ENCODE measurements around the gene ZFAND3. TPM values are rescaled to one million over a fixed set of nuclear protein-coding genes. Genes with fewer than 3 reads are reported as not detected.
"Not testable (repeated sequence)": the region's sequence is repeated elsewhere in the genome, so short reads cannot be mapped to it uniquely, and the experiment has no call there.

The ZFAND3 gene
- polyA plus RNA-seq, 3 donors from 2014 or later, result 3.1 to 10.2 (median 3.9) TPM

- no peaks in the 10 kb centered on the region for H3K27me3 Mint-ChIP-seq (ENCODE audit: low read depth in 3 of 3)
- H3K9me3 Mint-ChIP-seq, result no peaks in the 10 kb centered on the region
- H3K4me3 Mint-ChIP-seq, result no peak overlapping the region
- peaks cover 69 to 84% of the 10 kb centered on the region in 2 donors for H3K4me1 Mint-ChIP-seq
- H3K27ac Mint-ChIP-seq, result peak overlapping the region in 1 of 6 donors; percentile 10
- no peak for DNase-seq
- H3K36me3 Mint-ChIP-seq, result no peaks in the 10 kb centered on the region
Measured at GRCh38 chr6:37884548-37884947, 65.0 kb downstream of the ZFAND3 start.

DNA sequence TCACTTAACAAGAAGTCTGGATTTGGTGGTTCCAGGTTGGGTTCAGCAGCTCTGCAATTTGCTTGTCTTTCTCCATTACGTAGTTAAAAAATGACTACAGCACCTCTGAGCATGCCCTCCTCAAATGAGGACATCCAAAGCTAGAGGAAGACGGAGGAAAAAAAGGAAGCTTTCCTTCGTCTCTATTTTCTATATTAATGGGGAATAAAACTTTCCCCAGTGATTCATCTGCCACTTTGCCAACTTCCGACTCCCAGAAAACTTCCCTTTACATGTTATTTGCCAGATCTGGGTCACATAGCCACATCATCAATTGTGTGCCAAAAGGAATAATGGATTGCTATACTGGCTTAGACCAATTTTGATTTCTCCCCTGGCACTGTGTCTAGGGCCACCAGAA is 69.5 kb downstream of the ZFAND3 start:
- no peak overlapping the region for H3K4me3 Mint-ChIP-seq
- peaks cover 64 to 83% of the 10 kb centered on the region in 2 donors for H3K4me1 Mint-ChIP-seq
- no peaks in the 10 kb centered on the region for H3K9me3 Mint-ChIP-seq
- DNase-seq, result no peak
- no peaks in the 10 kb centered on the region for H3K27me3 Mint-ChIP-seq (ENCODE audit: low read depth in 3 of 3)
- H3K36me3 Mint-ChIP-seq, result no peaks in the 10 kb centered on the region
- no peak overlapping the region for H3K27ac Mint-ChIP-seq

- peaks cover 0 to 3% (median 0%) of the 10 kb centered on the region in 6 donors for H3K9me3 Mint-ChIP-seq
- peaks cover under 1 to 4% (median 4%) of the 10 kb centered on the region in 3 donors for H3K36me3 Mint-ChIP-seq
- DNase-seq, result no peak
- no peak overlapping the region for H3K4me3 Mint-ChIP-seq
- H3K27ac Mint-ChIP-seq, result no peak overlapping the region
- H3K4me1 Mint-ChIP-seq, result peaks cover 64 to 86% of the 10 kb centered on the region in 2 donors
- no peaks in the 10 kb centered on the region for H3K27me3 Mint-ChIP-seq (ENCODE audit: low read depth in 3 of 3)
Measured at GRCh38 chr6:37889486-37889885, 70.0 kb downstream of the ZFAND3 start.

- no peaks in the 10 kb centered on the region for H3K27me3 Mint-ChIP-seq (ENCODE audit: low read depth in 3 of 3)
- no peak overlapping the region for H3K4me3 Mint-ChIP-seq
- peaks cover 8 to 12% (median 11%) of the 10 kb centered on the region in 3 donors for H3K36me3 Mint-ChIP-seq
- H3K27ac Mint-ChIP-seq, result peak overlapping the region in 1 of 6 donors; percentile 50
- peaks cover 69 to 89% of the 10 kb centered on the region in 2 donors for H3K4me1 Mint-ChIP-seq
- peaks cover 0 to 11% (median 2%) of the 10 kb centered on the region in 6 donors for H3K9me3 Mint-ChIP-seq
- DNase-seq, result no peak
Measured at GRCh38 chr6:37891072-37891471, 71.5 kb downstream of the ZFAND3 start.

DNA sequence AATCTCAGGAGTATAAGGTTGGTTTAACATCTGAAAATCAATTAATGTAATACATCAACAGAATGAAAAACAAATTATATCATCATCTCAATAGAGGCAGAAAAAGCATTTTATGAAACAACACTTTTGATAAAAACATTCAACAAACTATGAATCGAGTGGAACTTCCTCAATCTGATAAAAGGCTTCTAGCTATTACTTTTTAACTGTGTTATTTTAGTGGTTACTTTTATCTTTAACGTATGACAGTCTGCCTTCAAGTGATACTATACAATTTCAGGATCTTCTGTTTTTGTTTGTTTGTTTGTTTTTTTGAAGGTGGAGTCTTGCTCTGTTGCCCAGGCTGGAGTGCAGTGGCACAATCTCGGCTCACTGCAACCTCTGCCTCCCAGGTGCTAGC is 73.7 kb downstream of the ZFAND3 start:
- Mint-ChIP-seq H3K27ac (peak overlapping the region; percentile 51 to 76 (median 68)), H3K4me1 (peaks cover 74 to 96% of the 10 kb centered on the region in 2 donors), H3K36me3 (peaks cover 8 to 12% (median 11%) of the 10 kb centered on the region in 3 donors), H3K4me3 (no peak overlapping the region), H3K9me3 (peaks cover 0 to 11% (median 2%) of the 10 kb centered on the region in 6 donors), H3K27me3 (ENCODE audit: low read depth in 3 of 3) (no peaks in the 10 kb centered on the region)
- no peak for DNase-seq

GRCh38 chr6:37893734-37894133 is 74.2 kb downstream of the ZFAND3 start:
- Mint-ChIP-seq H3K4me1 (peaks cover 71 to 94% of the 10 kb centered on the region in 2 donors), H3K27ac (peak overlapping the region in 2 of 6 donors; percentile 19 to 76)
- not testable (repeated sequence) for H3K4me3 Mint-ChIP-seq

DNA sequence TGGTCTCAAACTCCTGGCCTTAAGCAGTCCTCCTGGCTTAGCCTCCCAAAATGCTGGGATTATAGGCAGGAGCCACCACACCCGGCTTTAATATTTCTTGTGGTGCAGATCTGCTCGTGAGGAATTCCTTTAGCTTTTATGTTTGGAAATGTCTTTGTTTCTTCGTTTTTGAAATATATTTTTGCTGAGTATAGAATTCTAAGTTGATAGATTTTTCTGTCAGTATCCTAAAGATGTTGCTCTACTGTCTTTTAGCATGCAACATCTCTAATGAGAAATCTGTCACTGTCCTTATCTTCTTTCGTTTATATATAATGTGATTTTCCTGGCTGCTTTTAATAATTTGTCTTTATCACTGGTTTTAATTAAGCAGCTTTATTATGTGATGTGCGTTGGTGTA is 75.1 kb downstream of the ZFAND3 start:
- no peaks in the 10 kb centered on the region for H3K27me3 Mint-ChIP-seq (ENCODE audit: low read depth in 3 of 3)
- DNase-seq, result no peak
- H3K4me1 Mint-ChIP-seq, result peaks cover 71 to 93% of the 10 kb centered on the region in 2 donors
- peaks cover 8 to 12% (median 11%) of the 10 kb centered on the region in 3 donors for H3K36me3 Mint-ChIP-seq
- H3K9me3 Mint-ChIP-seq, result peaks cover 0 to 11% (median 2%) of the 10 kb centered on the region in 6 donors
- no peak overlapping the region for H3K4me3 Mint-ChIP-seq
- peak overlapping the region in 1 of 6 donors; percentile 15 for H3K27ac Mint-ChIP-seq

More at GRCh38 chr6:37893734-37894133, 74.2 kb downstream of the ZFAND3 start:
- Mint-ChIP-seq H3K9me3 (peaks cover 0 to 11% (median 2%) of the 10 kb centered on the region in 6 donors), H3K36me3 (peaks cover 8 to 12% (median 11%) of the 10 kb centered on the region in 3 donors)
- not testable (repeated sequence) for DNase-seq; H3K27me3 Mint-ChIP-seq (ENCODE audit: low read depth in 3 of 3)

- H3K4me1 Mint-ChIP-seq, result peaks cover 69 to 94% of the 10 kb centered on the region in 2 donors
- no peak overlapping the region for H3K4me3 Mint-ChIP-seq
- peaks cover 0 to 11% (median 2%) of the 10 kb centered on the region in 6 donors for H3K9me3 Mint-ChIP-seq
- H3K36me3 Mint-ChIP-seq, result peaks cover 8 to 12% (median 11%) of the 10 kb centered on the region in 3 donors
- peak overlapping the region in 1 of 6 donors; percentile 1 for H3K27ac Mint-ChIP-seq
- DNase-seq, result no peak
- H3K27me3 Mint-ChIP-seq (ENCODE audit: low read depth in 3 of 3), result no peaks in the 10 kb centered on the region
Measured at GRCh38 chr6:37897321-37897720, 77.8 kb downstream of the ZFAND3 start.

- no peak for DNase-seq
- peaks cover 0 to 11% (median 2%) of the 10 kb centered on the region in 6 donors for H3K9me3 Mint-ChIP-seq
- peak overlapping the region in 1 of 5 donors; percentile 4 for H3K4me3 Mint-ChIP-seq
- H3K27ac Mint-ChIP-seq, result no peak overlapping the region
- peaks cover 62 to 93% of the 10 kb centered on the region in 2 donors for H3K4me1 Mint-ChIP-seq
- H3K36me3 Mint-ChIP-seq, result peaks cover 8 to 12% (median 11%) of the 10 kb centered on the region in 3 donors
- H3K27me3 Mint-ChIP-seq (ENCODE audit: low read depth in 3 of 3), result no peaks in the 10 kb centered on the region
Measured at GRCh38 chr6:37897818-37898515, 78.4 kb downstream of the ZFAND3 start.

- peak overlapping the region in 1 of 6 donors; percentile 3 for H3K27ac Mint-ChIP-seq
- H3K9me3 Mint-ChIP-seq, result no peaks in the 10 kb centered on the region
- H3K4me3 Mint-ChIP-seq, result peak overlapping the region in 1 of 5 donors; percentile 9
- peaks cover 67 to 92% of the 10 kb centered on the region in 2 donors for H3K4me1 Mint-ChIP-seq
- DNase-seq, result no peak
- no peaks in the 10 kb centered on the region for H3K27me3 Mint-ChIP-seq (ENCODE audit: low read depth in 3 of 3)
- H3K36me3 Mint-ChIP-seq, result no peaks in the 10 kb centered on the region
Measured at GRCh38 chr6:37903351-37904340, 84.1 kb downstream of the ZFAND3 start.

GRCh38 chr6:37904590-37904989 is 85.1 kb downstream of the ZFAND3 start:
- Mint-ChIP-seq H3K9me3 (no peaks in the 10 kb centered on the region), H3K36me3 (no peaks in the 10 kb centered on the region), H3K4me1 (peaks cover 69 to 93% of the 10 kb centered on the region in 2 donors), H3K27ac (peak overlapping the region in 3 of 6 donors; percentile 0 to 44 (median 22)), H3K4me3 (no peak overlapping the region), H3K27me3 (ENCODE audit: low read depth in 3 of 3) (no peaks in the 10 kb centered on the region)
- no peak for DNase-seq

- H3K4me3 Mint-ChIP-seq, result peak overlapping the region in 1 of 5 donors; percentile 0
- no peaks in the 10 kb centered on the region for H3K9me3 Mint-ChIP-seq
- H3K27me3 Mint-ChIP-seq (ENCODE audit: low read depth in 3 of 3), result no peaks in the 10 kb centered on the region
- H3K36me3 Mint-ChIP-seq, result no peaks in the 10 kb centered on the region
- peak overlapping the region in 1 of 6 donors; percentile 8 for H3K27ac Mint-ChIP-seq
- peaks cover 72 to 96% of the 10 kb centered on the region in 2 donors for H3K4me1 Mint-ChIP-seq
- DNase-seq, result no peak
Measured at GRCh38 chr6:37906121-37906520, 86.6 kb downstream of the ZFAND3 start.

DNA sequence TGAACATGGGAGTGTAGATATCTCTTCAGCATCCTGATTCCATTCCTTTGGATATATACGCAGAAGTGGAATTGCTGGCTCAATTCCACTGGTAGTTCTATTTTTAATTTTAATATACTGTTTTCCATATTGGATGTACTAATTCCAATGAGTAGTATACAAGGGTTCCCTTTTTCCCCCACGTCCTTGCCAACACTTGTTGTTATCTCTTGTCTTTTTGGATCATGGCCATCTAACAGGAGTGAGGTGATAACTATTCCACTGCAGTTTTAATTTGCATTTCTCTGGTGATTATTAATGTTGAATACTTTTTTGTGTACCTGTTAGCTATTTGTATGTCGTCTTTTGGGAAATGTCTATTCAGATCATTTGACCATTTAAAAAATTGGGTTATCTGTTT is 91.5 kb downstream of the ZFAND3 start:
- H3K36me3 Mint-ChIP-seq, result no peaks in the 10 kb centered on the region
- H3K27me3 Mint-ChIP-seq (ENCODE audit: low read depth in 3 of 3), result no peaks in the 10 kb centered on the region
- no peak for DNase-seq
- H3K27ac Mint-ChIP-seq, result peak overlapping the region in 1 of 6 donors; percentile 6
- no peak overlapping the region for H3K4me3 Mint-ChIP-seq
- H3K9me3 Mint-ChIP-seq, result no peaks in the 10 kb centered on the region
- peaks cover 78 to 91% of the 10 kb centered on the region in 2 donors for H3K4me1 Mint-ChIP-seq

All from immature natural killer cell (primary cell).